Measurements from ENCODE around the gene ANKRD11.
"Not testable (repeated sequence)": the region's sequence is repeated elsewhere in the genome, so short reads cannot be mapped to it uniquely, and the experiment has no call there.

ANKRD11 gene

GRCh38 chr16:89383095-89384003 lies 107.0 kb downstream of the ANKRD11 start:
- no peak for DNase-seq (ENCODE audit: low read depth in 2 of 2)

GRCh38 chr16:89382555-89382954 lies 107.8 kb downstream of the ANKRD11 start:
- DNase-seq (ENCODE audit: low read depth in 2 of 2) = not testable (repeated sequence)

GRCh38 chr16:89381788-89382187 lies 108.6 kb downstream of the ANKRD11 start:
- no peak for DNase-seq (ENCODE audit: low read depth in 2 of 2)

GRCh38 chr16:89380681-89381080 lies 109.7 kb downstream of the ANKRD11 start:
- no peak for DNase-seq (ENCODE audit: low read depth in 2 of 2)

- no peak for DNase-seq (ENCODE audit: low read depth in 2 of 2)
Measured at GRCh38 chr16:89378947-89379771, 111.2 kb downstream of the ANKRD11 start.

- no peak for DNase-seq (ENCODE audit: low read depth in 2 of 2)
Measured at GRCh38 chr16:89377453-89377848, 112.9 kb downstream of the ANKRD11 start.

- no peak for DNase-seq (ENCODE audit: low read depth in 2 of 2)
Measured at GRCh38 chr16:89376812-89377452, 113.4 kb downstream of the ANKRD11 start.

GRCh38 chr16:89375686-89376085 lies 114.7 kb downstream of the ANKRD11 start:
- no peak for DNase-seq (ENCODE audit: low read depth in 2 of 2)

GRCh38 chr16:89375021-89375420 lies 115.3 kb downstream of the ANKRD11 start:
- DNase-seq (ENCODE audit: low read depth in 2 of 2) = no peak

GRCh38 chr16:89374393-89374960 lies 115.9 kb downstream of the ANKRD11 start:
- DNase-seq (ENCODE audit: low read depth in 2 of 2) = no peak

- no peak for DNase-seq (ENCODE audit: low read depth in 2 of 2)
Measured at GRCh38 chr16:89373355-89374110, 116.8 kb downstream of the ANKRD11 start.

- no peak for DNase-seq (ENCODE audit: low read depth in 2 of 2)
Measured at GRCh38 chr16:89371968-89372634, 118.3 kb downstream of the ANKRD11 start.

GRCh38 chr16:89371386-89371785 lies 119.0 kb downstream of the ANKRD11 start:
- DNase-seq (ENCODE audit: low read depth in 2 of 2) = no peak

GRCh38 chr16:89370601-89371000 lies 119.8 kb downstream of the ANKRD11 start:
- DNase-seq (ENCODE audit: low read depth in 2 of 2) = no peak

GRCh38 chr16:89370081-89370511 lies 120.3 kb downstream of the ANKRD11 start:
- DNase-seq (ENCODE audit: low read depth in 2 of 2) = no peak

- DNase-seq (ENCODE audit: low read depth in 2 of 2) = no peak
Measured at GRCh38 chr16:89369266-89369895, 121.0 kb downstream of the ANKRD11 start.

GRCh38 chr16:89368604-89369249 lies 121.6 kb downstream of the ANKRD11 start:
- no peak for DNase-seq (ENCODE audit: low read depth in 2 of 2)

GRCh38 chr16:89367538-89367915 lies 122.8 kb downstream of the ANKRD11 start:
- no peak for DNase-seq (ENCODE audit: low read depth in 2 of 2)

Data from fibroblast of skin of left biceps (primary cell).